Neural progenitor cell (in vitro differentiated cells): ENCODE data around the gene OLR1.

Experiments used
- EZH2phosphoT487 ChIP-seq: fragments of 200-600 bp; sonication (generic); IDR thresholded peaks from 2 replicates; pipeline ENCODE4 v1.6.1; 2017; ENCODE audit warnings: antibody characterized with exemption
- TF ChIP-seq, protein P1 (sequence below): fragments of 200-600 bp; sonication (generic); IDR thresholded peaks from 2 replicates; pipeline ENCODE4 v1.5.1; 2017; ENCODE audit warnings: antibody characterized with exemption, mild to moderate bottlenecking

DNA sequence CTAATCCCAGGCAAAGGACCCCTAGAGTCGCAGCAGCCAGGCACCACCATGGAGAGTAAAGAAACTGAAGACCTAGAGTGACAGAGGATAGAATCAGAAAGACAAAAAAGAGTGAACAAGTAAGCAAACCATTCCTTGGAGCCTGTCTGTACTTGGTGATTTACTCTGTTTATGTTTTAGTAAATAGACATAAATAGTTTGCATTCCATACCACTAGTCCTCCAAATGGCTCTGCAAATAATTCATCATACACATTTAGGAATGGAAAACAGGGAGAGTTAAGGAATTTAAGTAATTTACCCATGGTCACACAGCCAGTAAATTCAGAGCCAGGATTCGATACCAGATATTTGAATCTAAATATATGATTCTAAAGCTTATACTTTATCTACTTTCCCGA, 2.8 kb downstream of the OLR1 start:
- TF ChIP-seq, protein P1, sequence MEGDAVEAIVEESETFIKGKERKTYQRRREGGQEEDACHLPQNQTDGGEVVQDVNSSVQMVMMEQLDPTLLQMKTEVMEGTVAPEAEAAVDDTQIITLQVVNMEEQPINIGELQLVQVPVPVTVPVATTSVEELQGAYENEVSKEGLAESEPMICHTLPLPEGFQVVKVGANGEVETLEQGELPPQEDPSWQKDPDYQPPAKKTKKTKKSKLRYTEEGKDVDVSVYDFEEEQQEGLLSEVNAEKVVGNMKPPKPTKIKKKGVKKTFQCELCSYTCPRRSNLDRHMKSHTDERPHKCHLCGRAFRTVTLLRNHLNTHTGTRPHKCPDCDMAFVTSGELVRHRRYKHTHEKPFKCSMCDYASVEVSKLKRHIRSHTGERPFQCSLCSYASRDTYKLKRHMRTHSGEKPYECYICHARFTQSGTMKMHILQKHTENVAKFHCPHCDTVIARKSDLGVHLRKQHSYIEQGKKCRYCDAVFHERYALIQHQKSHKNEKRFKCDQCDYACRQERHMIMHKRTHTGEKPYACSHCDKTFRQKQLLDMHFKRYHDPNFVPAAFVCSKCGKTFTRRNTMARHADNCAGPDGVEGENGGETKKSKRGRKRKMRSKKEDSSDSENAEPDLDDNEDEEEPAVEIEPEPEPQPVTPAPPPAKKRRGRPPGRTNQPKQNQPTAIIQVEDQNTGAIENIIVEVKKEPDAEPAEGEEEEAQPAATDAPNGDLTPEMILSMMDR: no peak
- no peak for TF ChIP-seq EZH2phosphoT487
